HepG2 (cell line): Measurements from ENCODE around the gene COX4I2. TPM values are rescaled to one million over a fixed set of nuclear protein-coding genes. Genes with fewer than 3 reads are reported as not detected.

Experiments
- ATF7 ChIP-seq, 2 experiments: fragments of 450-650 bp in 1 of 2; sonication (generic) in 1 of 2; formaldehyde crosslinking in 1 of 2; IDR thresholded peaks; 2 replicates each; pipeline versions ENCODE4 v1.4.0 to v1.6.1; 2016 to 2020; ENCODE audit warnings: antibody characterized with exemption in 1 of 2, mild to moderate bottlenecking in 1 of 2, missing genetic modification reagents in 1 of 2
- BORCS8-MEF2B ChIP-seq: sonication (generic); formaldehyde crosslinking; IDR thresholded peaks from 2 replicates; pipeline ENCODE4 v1.8.0; 2022; ENCODE audit warnings: mild to moderate bottlenecking, missing genetic modification reagents
- KIAA2018 ChIP-seq: sonication (generic); formaldehyde crosslinking; IDR thresholded peaks from 2 replicates; pipeline ENCODE4 v1.5.0; 2020; ENCODE audit warnings: mild to moderate bottlenecking, missing genetic modification reagents, borderline replicate concordance
- POLR2AphosphoS5 ChIP-seq: IDR thresholded peaks from 2 replicates; pipeline ENCODE4 v1.6.1; 2012; ENCODE audit warnings: low read depth, low read length
- RFXAP ChIP-seq: sonication (generic); formaldehyde crosslinking; IDR thresholded peaks from 2 replicates; pipeline ENCODE4 v1.4.0; 2020; ENCODE audit warnings: missing genetic modification reagents, borderline replicate concordance
- SMAD1 ChIP-seq: sonication (generic); formaldehyde crosslinking; IDR thresholded peaks from 2 replicates; pipeline ENCODE4 v1.4.0; 2020; ENCODE audit warnings: missing genetic modification reagents, low read depth, mild to moderate bottlenecking, borderline replicate concordance
- ZBTB7B ChIP-seq: sonication (generic); formaldehyde crosslinking; IDR thresholded peaks from 2 replicates; pipeline ENCODE4 v1.4.0; 2020; ENCODE audit warnings: missing genetic modification reagents
- ZFP62 ChIP-seq: sonication (generic); formaldehyde crosslinking; IDR thresholded peaks from 2 replicates; pipeline ENCODE4 v1.4.0; 2020; ENCODE audit warnings: missing genetic modification reagents
- ZNF431 ChIP-seq: sonication (generic); formaldehyde crosslinking; IDR thresholded peaks from 2 replicates; pipeline ENCODE4 v1.9.0; 2022; ENCODE audit warnings: missing genetic modification reagents, low read depth, mild to moderate bottlenecking, borderline replicate concordance
- ZNF616 ChIP-seq: sonication (generic); formaldehyde crosslinking; IDR thresholded peaks from 2 replicates; pipeline ENCODE4 v1.5.0; 2020; ENCODE audit warnings: low read depth, mild to moderate bottlenecking, missing genetic modification reagents
- ZNF678 ChIP-seq: sonication (generic); formaldehyde crosslinking; IDR thresholded peaks from 2 replicates; pipeline ENCODE4 v1.4.0; 2020; ENCODE audit warnings: mild to moderate bottlenecking, missing genetic modification reagents
- ZNF709 ChIP-seq: sonication (generic); formaldehyde crosslinking; IDR thresholded peaks from 2 replicates; pipeline ENCODE4 v1.5.0; 2020; ENCODE audit warnings: mild to moderate bottlenecking, missing genetic modification reagents
- ZSCAN22 ChIP-seq: sonication (generic); formaldehyde crosslinking; IDR thresholded peaks from 2 replicates; pipeline ENCODE4 v1.4.0; 2020; ENCODE audit warnings: mild to moderate bottlenecking, missing genetic modification reagents
- polyA plus RNA-seq, 8 experiments: library from polyadenylated mRNA; depleted of rRNA in 3 of 8; stranded (reverse) in 7 of 8; unstranded in 1 of 8; fragments of >200 nt; fragmentation: Illumina TruSeq in 4 of 8; extraction: Trizol in 4 of 8; gene quantifications; 2 replicates each; pipeline versions ENCODE4 v1.2.1 to v1.2.3, GENCODE V29; 2011 to 2016; ENCODE audit warnings: low read depth in 4 of 8, missing spikeins in 1 of 8, mixed read lengths in 1 of 8; ENCODE audit not compliant: insufficient read depth in 1 of 8
- total RNA-seq, 5 experiments: library from RNA; depleted of rRNA; stranded (reverse); fragments of >200 nt; fragmentation: Illumina TruSeq; extraction: Trizol; gene quantifications; 2 replicates each; pipeline ENCODE4 v1.2.3, GENCODE V29; 2016; ENCODE audit warnings: low read depth in 1 of 5
- TF ChIP-seq, protein P1 (sequence below): IDR thresholded peaks from 2 replicates; pipeline ENCODE4 v1.6.1; 2012; ENCODE audit warnings: low read length, improper control_type of control experiment
- TF ChIP-seq, protein P2 (sequence below): sonication (generic); formaldehyde crosslinking; IDR thresholded peaks from 2 replicates; pipeline ENCODE4 v1.4.0; 2020; ENCODE audit warnings: mild to moderate bottlenecking, missing genetic modification reagents

The COX4I2 gene
- total and polyA plus RNA-seq, 2 of the 13 experiments (the other 11 are each of a cell fraction or from before 2014, with no cell fraction given), result 1.1 TPM; not detected in 1

DNA sequence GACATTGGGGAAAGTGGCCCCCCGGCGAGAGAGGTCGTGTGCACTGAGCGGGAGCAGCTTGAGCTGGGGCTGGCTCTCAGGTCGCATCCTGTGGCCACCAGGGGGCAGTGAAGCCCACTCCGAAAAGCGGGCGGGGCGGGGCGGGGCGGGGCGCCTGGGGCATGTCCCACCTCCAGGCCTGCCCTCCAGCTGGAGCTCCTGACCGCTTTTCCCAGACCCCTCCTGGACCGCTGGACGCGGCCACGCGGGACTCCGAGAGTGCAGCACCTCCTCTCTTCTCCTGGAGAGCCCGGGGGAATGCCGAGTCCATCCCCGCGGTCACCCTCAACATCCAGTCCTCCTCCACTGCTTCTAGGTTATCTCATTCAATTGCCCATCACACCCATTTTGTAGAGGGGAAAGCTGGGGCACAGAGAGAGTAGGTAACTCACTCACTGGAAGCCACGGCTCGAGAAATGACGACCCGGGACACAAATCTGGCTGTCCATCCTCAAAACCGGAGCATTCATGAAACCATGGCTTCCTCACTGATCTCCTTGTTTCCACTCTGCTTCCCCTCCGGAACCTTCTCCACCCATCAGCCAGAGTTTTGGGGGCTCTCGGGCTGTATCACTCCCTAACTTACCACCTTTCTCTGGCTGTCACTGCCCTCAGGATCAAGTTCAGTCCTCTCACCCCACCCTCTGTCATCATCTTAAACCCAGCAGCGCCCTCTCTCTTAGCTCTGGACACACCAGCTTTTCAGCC lies 24.1 kb downstream of the COX4I2 start (continued):
- TF ChIP-seq SMAD1 (CRISPR knock-in tag) (peak; percentile 92; the same call in 1 of the 2 replicates), ZBTB7B (CRISPR knock-in tag) (peak; percentile 85), POLR2AphosphoS5 (peak; percentile 72), ZNF431 (CRISPR knock-in tag) (peak; percentile 53; the same call in 1 of the 2 replicates), ZSCAN22 (no peak), ATF7 (IDR thresholded peaks at IDR 0.05) (no peak), ATF7 (CRISPR knock-in tag; IDR thresholded peaks at IDR 0.05) (peak; percentile 78; the same call in 1 of the 2 replicates), RFXAP (CRISPR knock-in tag) (0 out of 2 replicates have a peak, but pooled peaks have one; percentile 14), ZNF616 (CRISPR knock-in tag) (no peak), ZNF709 (CRISPR knock-in tag) (peak; percentile 40; the same call in 1 of the 2 replicates), ZFP62 (CRISPR knock-in tag) (peak; percentile 77; the same call in 1 of the 2 replicates), BORCS8-MEF2B (CRISPR knock-in tag) (peak; percentile 68; the same call in 1 of the 2 replicates), ZNF678 (CRISPR knock-in tag) (no peak), KIAA2018 (CRISPR knock-in tag) (no peak)
- TF ChIP-seq, protein P1, sequence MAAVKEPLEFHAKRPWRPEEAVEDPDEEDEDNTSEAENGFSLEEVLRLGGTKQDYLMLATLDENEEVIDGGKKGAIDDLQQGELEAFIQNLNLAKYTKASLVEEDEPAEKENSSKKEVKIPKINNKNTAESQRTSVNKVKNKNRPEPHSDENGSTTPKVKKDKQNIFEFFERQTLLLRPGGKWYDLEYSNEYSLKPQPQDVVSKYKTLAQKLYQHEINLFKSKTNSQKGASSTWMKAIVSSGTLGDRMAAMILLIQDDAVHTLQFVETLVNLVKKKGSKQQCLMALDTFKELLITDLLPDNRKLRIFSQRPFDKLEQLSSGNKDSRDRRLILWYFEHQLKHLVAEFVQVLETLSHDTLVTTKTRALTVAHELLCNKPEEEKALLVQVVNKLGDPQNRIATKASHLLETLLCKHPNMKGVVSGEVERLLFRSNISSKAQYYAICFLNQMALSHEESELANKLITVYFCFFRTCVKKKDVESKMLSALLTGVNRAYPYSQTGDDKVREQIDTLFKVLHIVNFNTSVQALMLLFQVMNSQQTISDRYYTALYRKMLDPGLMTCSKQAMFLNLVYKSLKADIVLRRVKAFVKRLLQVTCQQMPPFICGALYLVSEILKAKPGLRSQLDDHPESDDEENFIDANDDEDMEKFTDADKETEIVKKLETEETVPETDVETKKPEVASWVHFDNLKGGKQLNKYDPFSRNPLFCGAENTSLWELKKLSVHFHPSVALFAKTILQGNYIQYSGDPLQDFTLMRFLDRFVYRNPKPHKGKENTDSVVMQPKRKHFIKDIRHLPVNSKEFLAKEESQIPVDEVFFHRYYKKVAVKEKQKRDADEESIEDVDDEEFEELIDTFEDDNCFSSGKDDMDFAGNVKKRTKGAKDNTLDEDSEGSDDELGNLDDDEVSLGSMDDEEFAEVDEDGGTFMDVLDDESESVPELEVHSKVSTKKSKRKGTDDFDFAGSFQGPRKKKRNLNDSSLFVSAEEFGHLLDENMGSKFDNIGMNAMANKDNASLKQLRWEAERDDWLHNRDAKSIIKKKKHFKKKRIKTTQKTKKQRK, result no peak
- TF ChIP-seq, protein P2, sequence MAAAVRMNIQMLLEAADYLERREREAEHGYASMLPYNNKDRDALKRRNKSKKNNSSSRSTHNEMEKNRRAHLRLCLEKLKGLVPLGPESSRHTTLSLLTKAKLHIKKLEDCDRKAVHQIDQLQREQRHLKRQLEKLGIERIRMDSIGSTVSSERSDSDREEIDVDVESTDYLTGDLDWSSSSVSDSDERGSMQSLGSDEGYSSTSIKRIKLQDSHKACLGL (CRISPR knock-in tag), result 0 out of 2 replicates have a peak, but pooled peaks have one; percentile 40
